Parathyroid adenoma (tissue), 2 donors: ENCODE measurements around the gene IMPA2.

Source experiments
- H2AFZ ChIP-seq: fragments of 300-600 bp; sonication (generic); one replicate; pipeline ENCODE4 v1.7.0; 2017; ENCODE audit warnings: antibody characterized with exemption, mild to moderate bottlenecking
- H3K27ac ChIP-seq: fragments of 300-600 bp; sonication (generic); one replicate; pipeline ENCODE4 v1.7.0; 2017
- H3K27me3 ChIP-seq: fragments of 300-600 bp; sonication (generic); one replicate; pipeline ENCODE4 v1.7.0; 2017; ENCODE audit warnings: low read length; ENCODE audit not compliant: control insufficient read depth, insufficient read depth
- H3K36me3 ChIP-seq: fragments of 300-600 bp; sonication (generic); one replicate; pipeline ENCODE4 v1.7.0; 2017; ENCODE audit warnings: low read length; ENCODE audit not compliant: control insufficient read depth, insufficient read depth
- H3K4me1 ChIP-seq: fragments of 300-600 bp; sonication (generic); one replicate; pipeline ENCODE4 v1.7.0; 2017; ENCODE audit warnings: control low read depth
- H3K4me2 ChIP-seq: fragments of 300-600 bp; sonication (generic); one replicate; pipeline ENCODE4 v1.7.0; 2017; ENCODE audit warnings: low read length
- H3K4me3 ChIP-seq: fragments of 300-600 bp; sonication (generic); one replicate; pipeline ENCODE4 v1.7.0; 2017; ENCODE audit warnings: low read depth, low read length
- H3K79me2 ChIP-seq: fragments of 300-600 bp; sonication (generic); one replicate; pipeline ENCODE4 v1.7.0; 2017; ENCODE audit warnings: control low read depth
- H3K9ac ChIP-seq: fragments of 300-600 bp; sonication (generic); one replicate; pipeline ENCODE4 v1.7.0; 2017; ENCODE audit warnings: mild to moderate bottlenecking
- H3K9me3 ChIP-seq: fragments of 300-600 bp; sonication (generic); one replicate; pipeline ENCODE4 v1.7.0; 2017; ENCODE audit warnings: low read length; ENCODE audit not compliant: control insufficient read depth
- TF ChIP-seq, protein P1 (sequence below): fragments of 300-600 bp; sonication (generic); IDR thresholded peaks from one replicate; pipeline ENCODE4 v1.7.0; 2017; ENCODE audit warnings: antibody characterized with exemption, mild to moderate bottlenecking
- donor health status: primary hyperparathyroidism.

The IMPA2 gene

DNA sequence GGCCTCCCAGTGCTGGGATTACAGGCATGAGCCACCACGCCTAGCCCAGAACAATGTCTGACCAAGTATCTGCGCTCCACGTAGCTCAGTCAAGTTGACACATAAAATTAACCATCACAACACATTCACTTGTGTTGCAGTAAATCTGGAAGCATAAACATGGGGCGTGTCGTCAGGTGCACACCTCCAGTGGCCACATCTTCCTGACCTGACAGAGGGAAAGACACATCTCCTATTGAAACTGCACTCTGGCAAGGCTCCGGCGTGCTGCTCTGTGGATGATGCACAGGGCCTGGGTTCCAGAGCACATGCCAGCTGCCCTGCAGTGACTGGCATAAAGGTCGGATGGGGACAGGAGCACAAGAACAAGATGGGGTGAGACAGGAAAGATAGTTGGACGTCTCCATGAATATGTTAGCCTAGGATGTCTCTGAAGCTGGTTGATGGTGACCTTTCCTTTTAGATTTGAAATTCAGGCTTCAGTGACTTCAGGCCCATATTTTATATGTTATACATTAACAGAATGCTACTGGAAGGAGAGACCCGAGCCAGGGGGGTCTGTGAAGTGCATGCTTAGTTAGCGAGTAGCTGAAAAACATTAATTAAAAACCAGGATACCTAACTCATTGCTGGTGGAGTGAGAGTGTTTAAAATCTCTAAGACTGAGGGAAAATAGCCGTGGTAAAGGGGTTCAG, 10.9 kb downstream of the IMPA2 start:
- Histone ChIP-seq H3K4me1 (peaks cover 8% of the 10 kb centered on the region), H3K4me2 (no peak overlapping the region), H3K9me3 (no peaks in the 10 kb centered on the region), H3K9ac (no peak overlapping the region), H3K27me3 (no peaks in the 10 kb centered on the region), H3K79me2 (peaks cover 8% of the 10 kb centered on the region), H3K4me3 (no peak overlapping the region), H3K27ac (no peak overlapping the region), H3K36me3 (no peaks in the 10 kb centered on the region), H2AFZ (no peak overlapping the region)
- TF ChIP-seq, protein P1, sequence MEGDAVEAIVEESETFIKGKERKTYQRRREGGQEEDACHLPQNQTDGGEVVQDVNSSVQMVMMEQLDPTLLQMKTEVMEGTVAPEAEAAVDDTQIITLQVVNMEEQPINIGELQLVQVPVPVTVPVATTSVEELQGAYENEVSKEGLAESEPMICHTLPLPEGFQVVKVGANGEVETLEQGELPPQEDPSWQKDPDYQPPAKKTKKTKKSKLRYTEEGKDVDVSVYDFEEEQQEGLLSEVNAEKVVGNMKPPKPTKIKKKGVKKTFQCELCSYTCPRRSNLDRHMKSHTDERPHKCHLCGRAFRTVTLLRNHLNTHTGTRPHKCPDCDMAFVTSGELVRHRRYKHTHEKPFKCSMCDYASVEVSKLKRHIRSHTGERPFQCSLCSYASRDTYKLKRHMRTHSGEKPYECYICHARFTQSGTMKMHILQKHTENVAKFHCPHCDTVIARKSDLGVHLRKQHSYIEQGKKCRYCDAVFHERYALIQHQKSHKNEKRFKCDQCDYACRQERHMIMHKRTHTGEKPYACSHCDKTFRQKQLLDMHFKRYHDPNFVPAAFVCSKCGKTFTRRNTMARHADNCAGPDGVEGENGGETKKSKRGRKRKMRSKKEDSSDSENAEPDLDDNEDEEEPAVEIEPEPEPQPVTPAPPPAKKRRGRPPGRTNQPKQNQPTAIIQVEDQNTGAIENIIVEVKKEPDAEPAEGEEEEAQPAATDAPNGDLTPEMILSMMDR = no peak

GRCh38 chr18:11993264-11993916, 12.1 kb downstream of the IMPA2 start:
- Histone ChIP-seq H3K9ac (no peak overlapping the region), H3K36me3 (no peaks in the 10 kb centered on the region), H3K4me2 (no peak overlapping the region), H3K79me2 (peaks cover 8% of the 10 kb centered on the region), H3K4me1 (peaks cover 8% of the 10 kb centered on the region), H3K27ac (no peak overlapping the region), H2AFZ (no peak overlapping the region), H3K9me3 (no peaks in the 10 kb centered on the region), H3K4me3 (no peak overlapping the region), H3K27me3 (no peaks in the 10 kb centered on the region)
- TF ChIP-seq, protein P1 = no peak

DNA sequence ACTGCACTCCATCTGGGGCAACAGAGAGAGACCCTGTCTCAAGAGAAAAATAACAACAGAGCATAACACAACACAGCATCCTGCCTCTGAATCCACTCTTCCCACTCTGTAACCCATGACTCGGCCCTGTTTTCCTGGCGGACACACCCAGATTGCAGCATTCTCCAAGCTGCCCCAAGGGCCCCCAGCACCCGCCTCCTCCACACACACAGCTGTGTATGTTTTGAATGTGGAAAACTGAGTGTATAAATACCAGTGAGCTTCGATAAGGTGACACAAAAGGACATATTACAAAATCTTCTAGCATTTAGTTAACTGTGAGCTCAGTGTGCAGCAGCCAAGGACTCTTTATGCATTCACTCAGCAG, 13.0 kb downstream of the IMPA2 start:
- Histone ChIP-seq H3K79me2 (peaks cover 8% of the 10 kb centered on the region), H3K4me2 (no peak overlapping the region), H3K4me1 (peaks cover 8% of the 10 kb centered on the region), H3K4me3 (no peak overlapping the region), H3K9me3 (no peaks in the 10 kb centered on the region), H3K36me3 (no peaks in the 10 kb centered on the region), H3K9ac (no peak overlapping the region), H3K27ac (no peak overlapping the region), H2AFZ (no peak overlapping the region), H3K27me3 (no peaks in the 10 kb centered on the region)
- TF ChIP-seq, protein P1 = no peak

DNA sequence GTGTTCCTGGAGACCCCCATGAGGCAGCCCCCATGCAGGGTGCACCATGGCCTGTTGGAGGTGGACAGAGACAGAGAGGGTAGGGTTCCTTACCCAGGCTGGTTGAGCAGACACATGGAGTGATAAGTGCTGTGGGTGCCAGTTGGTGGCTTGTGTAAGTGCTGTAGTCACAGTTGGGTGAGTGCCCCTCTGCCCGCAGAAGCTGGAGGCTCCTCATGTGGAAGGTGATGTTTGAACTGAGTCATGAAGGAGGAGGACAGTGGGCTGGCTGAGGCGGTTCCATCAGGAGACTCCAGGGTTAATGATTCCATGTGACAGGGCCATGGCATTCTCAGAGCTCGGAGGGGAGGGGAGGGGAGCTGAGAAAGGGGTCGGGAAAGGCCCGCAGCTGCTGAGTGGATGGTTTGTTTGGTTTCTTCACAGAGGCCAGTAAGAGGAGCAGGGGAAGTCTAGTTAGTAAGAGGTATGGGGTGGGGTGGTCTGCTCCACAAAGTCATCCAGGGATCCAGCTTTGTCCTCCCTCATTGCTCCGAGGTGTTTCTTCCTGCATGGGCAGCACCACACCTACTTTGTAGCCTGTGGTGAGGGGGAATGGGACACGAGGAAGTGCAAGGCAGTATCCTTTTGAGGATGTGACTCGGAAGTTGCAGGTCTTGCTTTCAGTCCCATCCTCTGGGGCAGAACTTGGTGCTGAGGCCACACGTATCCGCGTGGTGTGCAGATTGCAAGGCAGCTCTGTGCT, 13.6 kb downstream of the IMPA2 start:
- no peak overlapping the region for H3K27ac ChIP-seq
- TF ChIP-seq, protein P1 = no peak
- no peak overlapping the region for H3K9ac ChIP-seq
- H3K9me3 ChIP-seq = no peaks in the 10 kb centered on the region
- H3K36me3 ChIP-seq = no peaks in the 10 kb centered on the region
- peaks cover 5% of the 10 kb centered on the region for H3K79me2 ChIP-seq
- H3K4me1 ChIP-seq = peaks cover 3% of the 10 kb centered on the region
- no peaks in the 10 kb centered on the region for H3K27me3 ChIP-seq
- no peak overlapping the region for H2AFZ ChIP-seq
- no peak overlapping the region for H3K4me3 ChIP-seq
- no peak overlapping the region for H3K4me2 ChIP-seq
